Esophagus squamous epithelium (tissue), 4 donors: Measurements from ENCODE around the gene MEAF6.

Experiments used
- POLR2A ChIP-seq, 4 donors: fragments of 450-650 bp; IDR thresholded peaks; one replicate each; pipeline ENCODE4 v1.6.1; 2017; ENCODE audit warnings: antibody characterized with exemption in 4 of 4, mild to moderate bottlenecking in 4 of 4, moderate library complexity in 3 of 4
- TF ChIP-seq, protein P1 (sequence below), 6 experiments: fragments of 450-650 bp in 4 of 6; fragments of 200-600 bp in 2 of 6; sonication (generic) in 2 of 6; IDR thresholded peaks; one replicate each; pipeline ENCODE4 v1.5.1; 2016 to 2019; ENCODE audit warnings: antibody characterized with exemption in 6 of 6, mild to moderate bottlenecking in 4 of 6, moderate library complexity in 4 of 6

DNA sequence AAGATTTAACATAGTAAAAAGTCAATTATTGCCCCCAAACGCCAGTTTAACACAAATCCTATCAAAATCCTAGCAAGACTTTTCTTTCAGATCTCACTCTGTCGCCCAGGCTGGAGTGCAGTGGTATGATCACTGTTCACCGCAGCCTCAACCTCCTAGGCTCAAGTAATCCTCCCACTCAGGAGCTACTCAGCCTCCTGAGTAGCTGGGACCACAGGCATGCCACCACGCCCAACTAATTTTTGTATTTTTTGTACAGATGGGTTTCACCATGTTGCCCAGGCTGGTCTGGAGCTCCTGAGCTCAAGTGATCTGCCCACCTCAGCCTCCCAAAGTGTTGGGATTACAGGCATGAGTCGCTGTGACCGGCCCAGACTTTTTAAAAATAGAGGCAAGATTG is 34.8 kb upstream of the MEAF6 start:
- TF ChIP-seq POLR2A (IDR thresholded peaks at IDR 0.05) = no peak
- TF ChIP-seq, protein P1, sequence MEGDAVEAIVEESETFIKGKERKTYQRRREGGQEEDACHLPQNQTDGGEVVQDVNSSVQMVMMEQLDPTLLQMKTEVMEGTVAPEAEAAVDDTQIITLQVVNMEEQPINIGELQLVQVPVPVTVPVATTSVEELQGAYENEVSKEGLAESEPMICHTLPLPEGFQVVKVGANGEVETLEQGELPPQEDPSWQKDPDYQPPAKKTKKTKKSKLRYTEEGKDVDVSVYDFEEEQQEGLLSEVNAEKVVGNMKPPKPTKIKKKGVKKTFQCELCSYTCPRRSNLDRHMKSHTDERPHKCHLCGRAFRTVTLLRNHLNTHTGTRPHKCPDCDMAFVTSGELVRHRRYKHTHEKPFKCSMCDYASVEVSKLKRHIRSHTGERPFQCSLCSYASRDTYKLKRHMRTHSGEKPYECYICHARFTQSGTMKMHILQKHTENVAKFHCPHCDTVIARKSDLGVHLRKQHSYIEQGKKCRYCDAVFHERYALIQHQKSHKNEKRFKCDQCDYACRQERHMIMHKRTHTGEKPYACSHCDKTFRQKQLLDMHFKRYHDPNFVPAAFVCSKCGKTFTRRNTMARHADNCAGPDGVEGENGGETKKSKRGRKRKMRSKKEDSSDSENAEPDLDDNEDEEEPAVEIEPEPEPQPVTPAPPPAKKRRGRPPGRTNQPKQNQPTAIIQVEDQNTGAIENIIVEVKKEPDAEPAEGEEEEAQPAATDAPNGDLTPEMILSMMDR (IDR thresholded peaks at IDR 0.05) = no peak
